ENCODE results near the gene TSPEAR. TPM values are rescaled to one million over a fixed set of nuclear protein-coding genes. Genes with fewer than 3 reads are reported as not detected.
"Not testable (repeated sequence)": the region's sequence is repeated elsewhere in the genome, so short reads cannot be mapped to it uniquely, and the experiment has no call there.

Gene TSPEAR
- polyA plus RNA-seq, 1 experiment, result not detected

DNA sequence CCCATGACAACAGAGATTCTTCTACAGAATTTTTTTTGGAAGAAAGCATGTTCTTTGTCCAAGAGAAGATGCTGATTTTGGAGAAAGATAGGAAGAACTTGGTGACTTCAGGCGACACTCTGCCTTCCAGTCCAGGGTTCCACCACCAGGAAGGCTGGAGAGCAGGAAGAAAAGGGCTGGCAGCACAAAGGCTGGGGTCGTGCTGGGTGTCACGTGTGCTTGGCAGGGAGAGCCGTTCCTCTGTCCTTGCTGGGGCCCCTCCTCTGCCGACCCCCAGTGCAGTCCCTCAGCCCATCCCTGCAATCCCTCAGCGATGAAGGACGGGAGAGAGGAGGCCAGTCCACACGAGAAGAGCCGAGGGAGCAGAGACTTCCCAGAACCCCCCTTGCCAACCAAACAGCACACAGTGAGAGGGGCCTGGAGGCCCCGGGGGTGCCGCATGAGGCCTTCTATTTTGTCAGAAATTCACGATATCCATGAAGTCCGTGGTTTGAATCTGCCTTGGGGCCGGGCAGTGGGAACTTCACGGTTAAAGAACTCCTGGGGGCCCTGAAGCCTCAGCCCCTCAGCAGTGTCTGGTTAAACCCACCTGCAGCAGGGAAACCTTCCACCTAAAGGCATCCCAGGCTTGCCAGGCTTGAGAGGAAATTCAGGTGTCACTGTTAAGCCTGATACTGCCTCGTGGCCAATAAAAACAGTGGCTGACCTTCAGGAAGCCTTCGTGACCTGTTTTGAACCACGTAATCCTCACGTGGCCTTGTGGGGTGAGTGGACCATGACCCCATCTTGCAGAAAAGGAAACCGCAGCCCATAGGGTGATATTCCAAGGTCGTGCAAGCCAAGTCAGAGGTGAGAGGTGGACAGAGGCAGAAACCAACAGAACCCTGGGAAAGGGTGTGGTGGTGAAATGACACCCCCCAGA is 11.0 kb downstream of the TSPEAR start:
- POLR2A ChIA-PET, result no interaction called here
- Histone ChIP-seq H3K4me3 (ENCODE audit: low read depth, low read length) (no peak overlapping the region), H3K36me3 (ENCODE audit: control insufficient read depth, insufficient read depth, low read length) (no peaks in the 10 kb centered on the region), H3K27me3 (ENCODE audit: control insufficient read depth, insufficient read depth, low read length) (peaks cover 22% of the 10 kb centered on the region)
- CTCF ChIA-PET, result no interaction called here
- no peak for TF ChIP-seq CTCF (IDR thresholded peaks at IDR 0.05; ENCODE audit: insufficient read depth, low read depth, low read length)
- DNase-seq (ENCODE audit: low read depth), result no peak

GRCh38 chr21:44699502-44700001 is 11.8 kb downstream of the TSPEAR start:
- peaks cover 22% of the 10 kb centered on the region for H3K27me3 ChIP-seq (ENCODE audit: control insufficient read depth, insufficient read depth, low read length)
- CTCF ChIA-PET, result no interaction called here

GRCh38 chr21:44697811-44698734 is 13.3 kb downstream of the TSPEAR start:
- Histone ChIP-seq H3K36me3 (ENCODE audit: control insufficient read depth, insufficient read depth, low read length) (no peaks in the 10 kb centered on the region), H3K27me3 (ENCODE audit: control insufficient read depth, insufficient read depth, low read length) (peaks cover 18% of the 10 kb centered on the region), H3K4me3 (ENCODE audit: low read depth, low read length) (no peak overlapping the region)
- DNase-seq (ENCODE audit: low read depth), result no peak
- TF ChIP-seq CTCF (IDR thresholded peaks at IDR 0.05; ENCODE audit: insufficient read depth, low read depth, low read length), result no peak
- ChIA-PET CTCF (no interaction called here), POLR2A (no interaction called here)

More at GRCh38 chr21:44699502-44700001, 11.8 kb downstream of the TSPEAR start:
- Histone ChIP-seq H3K36me3 (ENCODE audit: control insufficient read depth, insufficient read depth, low read length) (no peaks in the 10 kb centered on the region), H3K4me3 (ENCODE audit: low read depth, low read length) (no peak overlapping the region)
- POLR2A ChIA-PET, result no interaction called here
- TF ChIP-seq CTCF (IDR thresholded peaks at IDR 0.05; ENCODE audit: insufficient read depth, low read depth, low read length), result no peak
- DNase-seq (ENCODE audit: low read depth), result no peak

GRCh38 chr21:44697172-44697810 is 14.1 kb downstream of the TSPEAR start, which contains the start of gene KRTAP10-12:
KRTAP10-12 (plus strand) TSS chr21:44697172; CDS start chr21:44697202, 30 bp downstream.
- POLR2A ChIA-PET; CTCF ChIA-PET; H3K36me3 ChIP-seq (ENCODE audit: control insufficient read depth, insufficient read depth, low read length); H3K4me3 ChIP-seq (ENCODE audit: low read depth, low read length); DNase-seq (ENCODE audit: low read depth): not testable (repeated sequence)
- peaks cover 17% of the 10 kb centered on the region for H3K27me3 ChIP-seq (ENCODE audit: control insufficient read depth, insufficient read depth, low read length)

GRCh38 chr21:44696572-44696971 is 14.8 kb downstream of the TSPEAR start:
- DNase-seq (ENCODE audit: low read depth), result no peak
- ChIA-PET CTCF (no interaction called here), POLR2A (no interaction called here)
- Histone ChIP-seq H3K27me3 (ENCODE audit: control insufficient read depth, insufficient read depth, low read length) (peaks cover 14% of the 10 kb centered on the region), H3K4me3 (ENCODE audit: low read depth, low read length) (no peak overlapping the region), H3K36me3 (ENCODE audit: control insufficient read depth, insufficient read depth, low read length) (no peaks in the 10 kb centered on the region)
- TF ChIP-seq CTCF (IDR thresholded peaks at IDR 0.05; ENCODE audit: insufficient read depth, low read depth, low read length), result no peak

Data from BJ (cell line).